ENCODE data around the gene FNBP1. TPM values are rescaled to one million over a fixed set of nuclear protein-coding genes. Genes with fewer than 3 reads are reported as not detected.

Gene FNBP1
- polyA plus RNA-seq, 3 donors, result 37.6 to 60.7 (median 51.4) TPM

DNA sequence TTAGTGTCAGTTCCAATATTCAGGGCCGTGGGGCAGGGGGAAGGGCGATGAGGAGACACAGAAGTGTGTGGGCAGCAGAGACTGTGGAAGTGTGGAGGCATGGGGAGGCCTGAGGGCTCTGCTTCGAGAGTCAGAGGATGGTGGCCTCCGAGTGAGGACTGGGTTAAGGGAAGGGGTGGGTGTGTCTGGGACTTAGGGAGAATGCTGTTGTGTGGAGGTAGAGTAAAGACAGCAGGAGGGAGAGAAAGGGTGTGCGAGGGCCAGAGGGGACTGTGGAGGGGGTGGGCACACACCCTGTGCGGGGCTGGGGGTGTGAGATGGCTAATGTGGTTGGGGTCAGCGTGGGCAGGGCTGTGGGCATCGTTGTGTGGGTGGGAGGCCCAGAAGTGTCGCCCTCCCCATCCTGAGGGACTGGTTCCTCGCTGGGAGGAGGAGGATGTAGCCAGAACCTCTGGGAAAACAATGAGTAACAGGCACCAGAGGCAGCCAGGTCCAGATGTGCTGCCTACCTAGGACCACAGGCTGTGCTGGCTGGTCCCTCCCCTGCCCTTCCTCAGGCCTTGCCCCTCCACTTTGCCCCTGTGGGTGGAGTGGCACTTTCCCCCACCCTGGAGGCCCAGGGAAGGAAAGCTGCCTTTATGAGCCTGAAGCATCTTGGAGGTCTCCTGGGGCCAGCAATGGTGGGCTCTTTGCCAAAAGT, 203.5 kb downstream of the FNBP1 start:
- Histone ChIP-seq H3K9me3 (replicated peaks in 1 of 2; ENCODE audit: control insufficient read depth in 1 of 2, insufficient read depth in 1 of 2, low read length in 2 of 2) (no peaks in the 10 kb centered on the region), H3K4me3 (replicated peaks in 1 of 3; ENCODE audit: low read depth in 2 of 3, low read length in 3 of 3) (no peak overlapping the region), H3K27ac (ENCODE audit: low read depth in 1 of 2, low read length in 2 of 2) (no peak overlapping the region), H3K9ac (ENCODE audit: insufficient read depth, low read length, poor library complexity, severe bottlenecking) (no peak overlapping the region), H3K4me1 (ENCODE audit: control insufficient read depth in 1 of 2, insufficient read depth in 2 of 2, low read length in 2 of 2) (peaks cover 13 to 18% of the 10 kb centered on the region in 2 donors), H2AFZ (ENCODE audit: insufficient read depth, low read depth, low read length, poor library complexity, severe bottlenecking) (no peak overlapping the region), H3K36me3 (replicated peaks in 1 of 2; ENCODE audit: control insufficient read depth in 1 of 2, insufficient read depth in 2 of 2, low read length in 2 of 2) (peaks cover 0 to 10% of the 10 kb centered on the region in 2 donors), H3K79me2 (ENCODE audit: insufficient read depth, low read length) (peaks cover 38% of the 10 kb centered on the region), H3K27me3 (ENCODE audit: control insufficient read depth in 2 of 2, insufficient read depth in 2 of 2, low read length in 2 of 2) (no peaks in the 10 kb centered on the region), H3K4me2 (replicated peaks; ENCODE audit: extremely low read depth, low read length, poor library complexity, severe bottlenecking) (no peak overlapping the region), H4K20me1 (ENCODE audit: insufficient read depth, low read length) (peaks cover 13% of the 10 kb centered on the region)
- peak overlapping the region in 3 of 7 donors; percentile 6 to 54 (median 41) for H3K27ac Mint-ChIP-seq
- H3K9me3 Mint-ChIP-seq, result no peaks in the 10 kb centered on the region
- DNase-seq, result no peak
- whole genome bisulfite sequencing (ENCODE audit: insufficient coverage), result 79% methylated on average over 10 of the region's 10 CpGs
- H3K4me1 Mint-ChIP-seq, result peaks cover 21% of the 10 kb centered on the region
- no peak for TF ChIP-seq CTCF (IDR thresholded peaks at IDR 0.05)
- peak overlapping the region in 1 of 2 donors; percentile 34 for H3K4me3 Mint-ChIP-seq
- intact Hi-C loops (cut with micrococcal nuclease), result loop anchor here in 1 of 2 donors (5.0 kb wide), 1 partner anchor 37 kb away; the partner anchor contains the start of gene TOR1B
- peaks cover 0 to 3% (median 1%) of the 10 kb centered on the region in 3 donors for H3K27me3 Mint-ChIP-seq (ENCODE audit: low read depth in 3 of 3)
- peaks cover 7 to 15% of the 10 kb centered on the region in 2 donors for H3K36me3 Mint-ChIP-seq

DNA sequence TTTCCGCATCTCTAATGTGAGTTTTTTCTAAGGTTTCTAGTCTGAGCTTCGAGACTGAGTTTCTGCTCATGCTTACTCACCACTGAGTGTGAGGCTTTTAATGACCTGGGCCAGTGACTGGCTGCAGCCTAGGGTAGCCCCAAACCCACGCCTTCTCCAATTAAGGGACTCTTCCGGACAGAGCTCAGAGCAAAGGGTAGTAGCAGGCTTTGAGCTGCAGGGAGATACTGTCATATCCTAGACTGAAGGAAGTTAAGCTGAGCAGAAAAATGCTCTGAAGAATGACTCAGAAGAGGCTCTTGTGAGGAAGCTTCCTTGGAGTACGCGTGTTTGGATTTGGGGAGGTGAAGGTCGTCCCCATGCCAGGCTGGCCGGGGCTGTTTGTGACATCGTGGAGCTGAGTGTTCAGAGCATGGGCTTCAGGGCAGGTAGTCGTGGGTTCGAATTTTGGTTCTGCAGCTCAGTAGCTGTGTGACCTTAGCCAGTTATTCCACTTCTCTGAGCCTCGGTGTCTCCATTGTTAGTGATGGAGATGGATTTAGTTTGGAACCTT, 204.2 kb downstream of the FNBP1 start:
- peaks cover 0 to 10% of the 10 kb centered on the region in 2 donors for H3K36me3 ChIP-seq (replicated peaks in 1 of 2; ENCODE audit: control insufficient read depth in 1 of 2, insufficient read depth in 2 of 2, low read length in 2 of 2)
- peaks cover 28% of the 10 kb centered on the region for H3K4me1 Mint-ChIP-seq
- peaks cover 45% of the 10 kb centered on the region for H3K79me2 ChIP-seq (ENCODE audit: insufficient read depth, low read length)
- no peak overlapping the region for H3K4me3 Mint-ChIP-seq
- H3K4me1 ChIP-seq (ENCODE audit: control insufficient read depth in 1 of 2, insufficient read depth in 2 of 2, low read length in 2 of 2), result peaks cover 19 to 25% of the 10 kb centered on the region in 2 donors
- intact Hi-C loops (cut with micrococcal nuclease), result loop anchor here in 1 of 2 donors (5.0 kb wide), 1 partner anchor 36 kb away; the partner anchor contains the start of gene TOR1B
- H3K4me2 ChIP-seq (replicated peaks; ENCODE audit: extremely low read depth, low read length, poor library complexity, severe bottlenecking), result no peak overlapping the region
- peak overlapping the region in 1 of 7 donors; percentile 54 for H3K27ac Mint-ChIP-seq
- peaks cover 7 to 15% of the 10 kb centered on the region in 2 donors for H3K36me3 Mint-ChIP-seq
- TF ChIP-seq CTCF (IDR thresholded peaks at IDR 0.05), result no peak
- no peak overlapping the region for H2AFZ ChIP-seq (ENCODE audit: insufficient read depth, low read depth, low read length, poor library complexity, severe bottlenecking)
- no peak overlapping the region for H3K27ac ChIP-seq (ENCODE audit: low read depth in 1 of 2, low read length in 2 of 2)
- H3K9me3 ChIP-seq (replicated peaks in 1 of 2; ENCODE audit: control insufficient read depth in 1 of 2, insufficient read depth in 1 of 2, low read length in 2 of 2), result no peaks in the 10 kb centered on the region
- DNase-seq, result no peak
- no peaks in the 10 kb centered on the region for H3K27me3 ChIP-seq (ENCODE audit: control insufficient read depth in 2 of 2, insufficient read depth in 2 of 2, low read length in 2 of 2)
- H3K27me3 Mint-ChIP-seq (ENCODE audit: low read depth in 3 of 3), result peaks cover 0 to 3% (median 1%) of the 10 kb centered on the region in 3 donors
- H4K20me1 ChIP-seq (ENCODE audit: insufficient read depth, low read length), result peaks cover 17% of the 10 kb centered on the region
- no peaks in the 10 kb centered on the region for H3K9me3 Mint-ChIP-seq
- 87% methylated on average over 12 of the region's 12 CpGs for whole genome bisulfite sequencing (ENCODE audit: insufficient coverage)
- H3K9ac ChIP-seq (ENCODE audit: insufficient read depth, low read length, poor library complexity, severe bottlenecking), result no peak overlapping the region
- H3K4me3 ChIP-seq (replicated peaks in 1 of 3; ENCODE audit: low read depth in 2 of 3, low read length in 3 of 3), result no peak overlapping the region

Small RNAs within 50 kb of the gene (small RNA-seq; reads per million reads assigned to genes)
- gene MIR6855 (ENCODE audit: insufficient read length, low read depth), result not detected

Other genes with a start within 250 kb of the FNBP1 start
- 10 to 100 TPM; 15.8 to 22.5 (median 18.0) TPM for gene TOR1B, start 240.0 kb downstream of the FNBP1 start, polyA plus RNA-seq
- gene TOR1A, start 219.1 kb downstream of the FNBP1 start, polyA plus RNA-seq, result 10 to 100 TPM; 41.2 to 95.3 (median 89.6) TPM
- gene C9orf78, start 207.9 kb downstream of the FNBP1 start, polyA plus RNA-seq, result 10 to 100 TPM; 53.3 to 82.4 (median 65.5) TPM
- gene USP20, start 207.7 kb downstream of the FNBP1 start, polyA plus RNA-seq, result 10 to 100 TPM in 1 of 3 donors, 1 to 10 TPM in 2; 2.7 to 30.0 (median 5.2) TPM
- gene GPR107, start 10.7 kb upstream of the FNBP1 start, polyA plus RNA-seq, result 10 to 100 TPM in 1 of 3 donors, 1 to 10 TPM in 2; 6.0 to 22.6 (median 6.0) TPM
- gene NCS1, start 129.2 kb upstream of the FNBP1 start, polyA plus RNA-seq, result not detected
- gene HMCN2, start 222.6 kb upstream of the FNBP1 start, polyA plus RNA-seq, result not detected